Measurements from ENCODE around the gene GALNT2.

The GALNT2 gene

GRCh38 chr1:230266456-230266855 lies 199.4 kb downstream of the GALNT2 start:
- peaks cover 78% of the 10 kb centered on the region for H3K36me3 ChIP-seq

GRCh38 chr1:230267338-230268065 lies 200.5 kb downstream of the GALNT2 start:
- Histone ChIP-seq H3K27ac (no peak overlapping the region), H3K36me3 (peaks cover 79% of the 10 kb centered on the region), H3K27me3 (no peaks in the 10 kb centered on the region), H3K9me3 (no peaks in the 10 kb centered on the region), H3K4me3 (ENCODE audit: low read depth in 1 of 2, low read length in 1 of 2) (no peak overlapping the region), H3K4me1 (ENCODE audit: control insufficient read depth in 1 of 2, insufficient read depth in 1 of 2, low read depth in 1 of 2, low read length in 1 of 2) (peaks cover 0 to 8% of the 10 kb centered on the region in 2 experiments)
- TF ChIP-seq CTCF (IDR thresholded peaks at IDR 0.05) = no peak

More at GRCh38 chr1:230266456-230266855, 199.4 kb downstream of the GALNT2 start:
- Histone ChIP-seq H3K9me3 (no peaks in the 10 kb centered on the region), H3K27me3 (no peaks in the 10 kb centered on the region), H3K4me1 (ENCODE audit: control insufficient read depth in 1 of 2, insufficient read depth in 1 of 2, low read depth in 1 of 2, low read length in 1 of 2) (peaks cover 0 to 8% of the 10 kb centered on the region in 2 experiments), H3K27ac (no peak overlapping the region), H3K4me3 (ENCODE audit: low read depth in 1 of 2, low read length in 1 of 2) (no peak overlapping the region)
- TF ChIP-seq CTCF (IDR thresholded peaks at IDR 0.05) = no peak

- no peak for TF ChIP-seq CTCF (IDR thresholded peaks at IDR 0.05)
- H3K27me3 ChIP-seq = no peaks in the 10 kb centered on the region
- no peaks in the 10 kb centered on the region for H3K9me3 ChIP-seq
- H3K36me3 ChIP-seq = peaks cover 74% of the 10 kb centered on the region
- H3K4me1 ChIP-seq (ENCODE audit: control insufficient read depth in 1 of 2, insufficient read depth in 1 of 2, low read depth in 1 of 2, low read length in 1 of 2) = peaks cover 0 to 8% of the 10 kb centered on the region in 2 experiments
- H3K27ac ChIP-seq = no peak overlapping the region
- no peak overlapping the region for H3K4me3 ChIP-seq (ENCODE audit: low read depth in 1 of 2, low read length in 1 of 2)
Observed at GRCh38 chr1:230268371-230269170, 201.5 kb downstream of the GALNT2 start.

GRCh38 chr1:230270185-230270558 lies 203.1 kb downstream of the GALNT2 start:
- Histone ChIP-seq H3K27me3 (no peaks in the 10 kb centered on the region), H3K36me3 (peaks cover 70% of the 10 kb centered on the region), H3K27ac (no peak overlapping the region), H3K4me1 (ENCODE audit: control insufficient read depth in 1 of 2, insufficient read depth in 1 of 2, low read depth in 1 of 2, low read length in 1 of 2) (peaks cover 0 to 8% of the 10 kb centered on the region in 2 experiments), H3K9me3 (no peaks in the 10 kb centered on the region), H3K4me3 (ENCODE audit: low read depth in 1 of 2, low read length in 1 of 2) (no peak overlapping the region)
- no peak for TF ChIP-seq CTCF (IDR thresholded peaks at IDR 0.05)

- peaks cover 70% of the 10 kb centered on the region for H3K36me3 ChIP-seq
- H3K9me3 ChIP-seq = no peaks in the 10 kb centered on the region
- H3K4me1 ChIP-seq (ENCODE audit: control insufficient read depth in 1 of 2, insufficient read depth in 1 of 2, low read depth in 1 of 2, low read length in 1 of 2) = peaks cover 0 to 8% of the 10 kb centered on the region in 2 experiments
- H3K4me3 ChIP-seq (ENCODE audit: low read depth in 1 of 2, low read length in 1 of 2) = no peak overlapping the region
- H3K27ac ChIP-seq = no peak overlapping the region
- no peaks in the 10 kb centered on the region for H3K27me3 ChIP-seq
- no peak for TF ChIP-seq CTCF (IDR thresholded peaks at IDR 0.05)
Observed at GRCh38 chr1:230270559-230271281, 203.7 kb downstream of the GALNT2 start.
